HFF-Myc (cell line): Measurements from ENCODE around the gene TLE5.

Experiments used
- DNase-seq: peaks from one replicate; pipeline ENCODE4 v3.0.0-alpha.2; 2011; ENCODE audit warnings: low read depth; ENCODE audit errors: extremely low read depth
- H3K4me3 ChIP-seq: replicated peaks from 2 replicates; pipeline ENCODE4 v1.5.1; 2011; ENCODE audit warnings: low read depth, mild to moderate bottlenecking, control low read depth, low read length
- CTCF ChIP-seq: IDR thresholded peaks from 2 replicates; pipeline ENCODE4 v1.5.1; 2012; ENCODE audit warnings: mild to moderate bottlenecking, low read depth, low read length, control low read depth; ENCODE audit errors: missing control alignments

Gene TLE5

DNA sequence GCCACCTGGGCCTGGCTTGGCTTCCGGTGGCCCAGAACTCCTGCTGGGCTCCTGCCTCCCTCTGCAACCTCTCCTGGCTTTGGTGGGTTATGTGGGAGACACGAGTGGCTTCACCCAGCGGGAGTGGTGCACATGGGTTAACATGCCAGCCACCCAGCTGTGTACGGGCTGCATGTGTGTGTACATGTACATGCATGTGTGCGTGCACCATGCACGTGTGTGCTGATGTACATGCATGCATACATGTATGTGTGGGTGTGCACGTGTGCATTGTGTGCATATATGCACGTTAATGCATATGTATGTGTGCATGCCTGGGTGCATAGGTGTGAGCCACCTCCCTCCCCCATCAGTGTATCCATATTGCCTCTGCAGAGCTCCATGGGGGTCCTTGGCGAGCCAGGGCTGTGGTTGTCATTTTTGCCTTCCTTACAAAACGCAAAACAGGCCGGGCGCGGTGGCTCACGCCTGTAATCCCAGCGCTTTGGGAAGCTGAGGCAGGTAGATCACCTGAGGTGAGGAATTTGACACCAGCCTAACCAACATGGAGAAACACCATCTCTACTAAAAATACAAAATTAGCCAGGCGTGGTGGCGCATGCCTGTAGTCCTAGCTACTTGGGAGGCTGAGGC is 44.3 kb upstream of the TLE5 start:
- H3K4me3 ChIP-seq, result no peak overlapping the region
- TF ChIP-seq CTCF, result no peak
- no peak for DNase-seq

GRCh38 chr19:3105641-3106508 is 43.6 kb upstream of the TLE5 start:
- H3K4me3 ChIP-seq, result no peak overlapping the region
- no peak for DNase-seq
- TF ChIP-seq CTCF, result no peak

DNA sequence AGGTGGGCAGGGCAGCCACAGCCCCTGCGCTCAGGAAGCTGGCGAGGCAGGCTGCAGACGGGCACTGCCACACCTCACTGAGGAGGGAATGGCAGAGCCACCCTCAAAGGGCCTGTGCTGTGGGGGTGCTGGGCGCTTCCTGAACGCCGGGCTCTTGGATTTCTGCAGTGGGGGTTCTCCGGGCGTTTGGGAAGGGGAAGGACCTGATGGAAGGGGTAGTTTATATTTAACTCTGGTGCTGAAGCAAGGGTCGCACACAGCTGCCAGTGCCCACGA is 42.4 kb upstream of the TLE5 start:
- no peak for TF ChIP-seq CTCF
- no peak overlapping the region for H3K4me3 ChIP-seq
- DNase-seq, result no peak

- no peak for DNase-seq
- no peak for TF ChIP-seq CTCF
- no peak overlapping the region for H3K4me3 ChIP-seq
Observed at GRCh38 chr19:3102239-3103140, 40.2 kb upstream of the TLE5 start.

GRCh38 chr19:3100747-3101730 is 38.7 kb upstream of the TLE5 start:
- no peak for DNase-seq
- no peak overlapping the region for H3K4me3 ChIP-seq
- no peak for TF ChIP-seq CTCF

GRCh38 chr19:3100331-3100730 is 38.0 kb upstream of the TLE5 start:
- TF ChIP-seq CTCF, result no peak
- no peak overlapping the region for H3K4me3 ChIP-seq
- no peak for DNase-seq
